G401 (cell line): ENCODE measurements around the gene SURF6. TPM values are rescaled to one million over a fixed set of nuclear protein-coding genes. Genes with fewer than 3 reads are reported as not detected.

Experiments used
- DNase-seq: peaks from one replicate; pipeline ENCODE4 v3.0.0-alpha.2; 2015; ENCODE audit warnings: low spot score
- in situ Hi-C: cut with HindIII; loops from 2 replicates; pipeline ENCODE4 v1.10.0; 2016; ENCODE audit warnings: low sequenced_read_pairs, mixed read lengths
- total RNA-seq: library from RNA; depleted of rRNA; stranded (reverse); fragments of >200 nt; shearing (Covaris generic); gene quantifications from 2 replicates; pipeline ENCODE4 v1.2.3, GENCODE V29; 2014

Gene SURF6
- total RNA-seq, 1 experiment from 2014 or later: 40.6 TPM

DNA sequence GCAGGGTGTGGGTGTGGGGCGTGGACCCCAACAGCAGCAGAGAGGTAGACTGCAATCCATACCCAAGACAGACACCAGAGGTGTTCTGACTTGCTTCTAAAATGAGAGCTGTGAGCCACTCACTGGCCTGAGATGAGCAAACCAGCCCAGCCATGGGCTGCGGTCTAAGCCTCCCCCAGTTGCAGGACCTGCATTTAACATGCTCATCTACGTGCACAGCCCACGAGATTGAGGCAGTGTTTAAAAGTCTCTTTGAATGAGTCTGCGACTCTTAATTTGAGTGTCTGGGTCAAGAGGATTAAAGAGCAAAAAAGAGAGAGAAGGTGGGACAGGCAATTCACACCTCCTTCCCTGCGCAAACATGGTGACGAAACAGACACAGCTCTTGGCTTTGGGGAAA, 33.9 kb upstream of the SURF6 start:
- DNase-seq: no peak
- in situ Hi-C loops: no loop called here

DNA sequence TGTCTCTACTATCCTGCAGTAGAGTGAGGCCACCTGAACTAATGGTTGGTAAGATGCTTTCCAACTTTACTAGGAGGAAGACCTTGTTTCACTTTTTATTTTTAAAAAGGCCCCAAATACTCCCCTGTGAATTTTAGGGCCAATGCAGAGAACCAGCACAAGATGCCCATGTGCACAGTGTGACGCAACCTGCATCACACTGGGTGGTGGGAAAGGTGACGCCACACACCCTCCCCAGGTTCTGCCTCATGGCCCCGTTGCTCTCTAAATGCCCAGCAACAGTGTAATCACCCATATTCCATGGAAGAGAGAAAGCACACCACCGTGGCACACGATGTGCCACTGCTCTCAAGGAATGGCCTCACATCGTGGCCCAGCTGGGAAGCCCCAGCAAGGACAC, 33.4 kb upstream of the SURF6 start:
- in situ Hi-C loops: no loop called here
- DNase-seq: no peak

GRCh38 chr9:133368249-133368881, 32.4 kb upstream of the SURF6 start:
- in situ Hi-C loops: no loop called here
- DNase-seq: peak; percentile 71

DNA sequence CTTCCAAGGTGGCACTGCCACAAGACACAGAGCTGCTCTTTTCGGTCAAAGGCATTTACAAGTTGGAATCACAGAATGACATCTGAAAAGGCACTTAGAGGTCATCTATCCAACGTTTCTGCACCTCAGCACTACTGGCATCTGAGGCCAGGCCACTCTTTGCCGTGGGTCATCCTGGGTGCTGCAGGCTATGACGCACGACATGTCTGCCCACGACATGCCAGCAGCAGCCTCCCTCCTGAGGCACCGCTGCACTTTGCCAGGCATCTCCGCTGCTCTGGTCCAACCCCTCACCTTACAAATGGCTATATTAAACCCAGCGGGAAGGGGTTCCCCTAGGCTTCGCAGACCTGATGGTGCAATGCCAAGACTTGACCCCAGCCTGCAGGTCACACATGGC, 31.8 kb upstream of the SURF6 start:
- no peak for DNase-seq
- in situ Hi-C loops: no loop called here

GRCh38 chr9:133367221-133367620, 31.2 kb upstream of the SURF6 start:
- in situ Hi-C loops: no loop called here
- no peak for DNase-seq

GRCh38 chr9:133366435-133366834, 30.4 kb upstream of the SURF6 start:
- no peak for DNase-seq
- in situ Hi-C loops: no loop called here

- no peak for DNase-seq
- in situ Hi-C loops: no loop called here
Measured at GRCh38 chr9:133362359-133363044, 26.5 kb upstream of the SURF6 start.

GRCh38 chr9:133361507-133362092, 25.6 kb upstream of the SURF6 start:
- in situ Hi-C loops: no loop called here
- no peak for DNase-seq

DNA sequence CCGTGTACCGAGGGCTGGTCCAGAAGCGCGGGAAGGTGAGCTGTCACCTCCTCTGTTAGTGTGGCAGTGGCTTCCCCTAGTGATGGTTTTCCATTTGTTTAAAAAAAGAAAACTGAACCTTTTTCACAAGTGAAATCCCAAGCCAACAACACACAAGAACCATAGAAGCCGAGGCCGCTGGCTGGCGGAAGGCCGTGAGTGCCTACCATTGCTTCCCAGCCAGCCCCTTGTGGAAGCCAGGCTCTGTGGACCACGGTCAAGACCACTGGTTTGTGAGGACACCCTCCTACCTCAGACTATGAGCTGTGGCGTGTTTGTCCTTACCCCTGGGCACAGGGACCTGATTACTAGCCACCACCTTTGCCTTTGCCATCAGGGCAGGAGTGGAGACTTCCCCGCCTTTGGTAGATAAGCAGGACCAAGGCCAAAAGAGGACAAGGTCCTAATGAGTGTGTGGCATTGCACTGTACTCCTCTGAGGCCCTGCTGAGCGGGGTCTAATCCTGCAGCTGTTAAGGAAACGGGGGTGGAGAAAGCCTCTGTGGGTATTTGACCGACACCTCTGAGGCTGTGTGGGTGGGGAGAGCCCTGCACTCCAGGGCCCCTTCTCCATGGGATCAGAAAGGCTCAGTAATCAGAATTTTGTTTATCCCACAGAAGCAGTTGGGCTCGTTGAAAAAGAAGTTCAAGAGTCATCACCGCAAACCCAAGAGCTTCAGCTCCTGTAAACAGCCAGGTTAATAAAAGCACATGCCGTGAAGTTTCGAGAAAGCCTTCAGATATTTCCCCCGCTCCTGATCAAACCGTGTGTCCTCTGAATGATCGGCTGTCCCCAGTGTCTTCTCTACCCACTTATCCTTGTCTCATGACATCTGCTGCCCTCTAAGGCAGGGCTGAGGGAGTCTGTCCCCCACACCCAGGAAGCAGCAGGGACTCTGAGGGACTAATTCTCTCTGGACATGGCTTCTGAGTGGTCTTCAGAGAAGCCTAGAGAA, 24.7 kb upstream of the SURF6 start:
- in situ Hi-C loops: no loop called here
- no peak for DNase-seq

- DNase-seq: peak; percentile 74
- in situ Hi-C loops: no loop called here
Measured at GRCh38 chr9:133359399-133360175, 23.6 kb upstream of the SURF6 start.

- DNase-seq: no peak
- in situ Hi-C loops: no loop called here
Measured at GRCh38 chr9:133357656-133358055, 21.7 kb upstream of the SURF6 start.

GRCh38 chr9:133356391-133357091, 20.6 kb upstream of the SURF6 start, which contains the start of the genes SURF1 and SURF2:
SURF1 (minus strand) TSS chr9:133356487; CDS start chr9:133356453, 34 bp downstream.
SURF2 (plus strand) TSS chr9:133356550; CDS start chr9:133356593, 43 bp downstream.
- DNase-seq: peak; percentile 82
- in situ Hi-C loops: no loop called here

DNA sequence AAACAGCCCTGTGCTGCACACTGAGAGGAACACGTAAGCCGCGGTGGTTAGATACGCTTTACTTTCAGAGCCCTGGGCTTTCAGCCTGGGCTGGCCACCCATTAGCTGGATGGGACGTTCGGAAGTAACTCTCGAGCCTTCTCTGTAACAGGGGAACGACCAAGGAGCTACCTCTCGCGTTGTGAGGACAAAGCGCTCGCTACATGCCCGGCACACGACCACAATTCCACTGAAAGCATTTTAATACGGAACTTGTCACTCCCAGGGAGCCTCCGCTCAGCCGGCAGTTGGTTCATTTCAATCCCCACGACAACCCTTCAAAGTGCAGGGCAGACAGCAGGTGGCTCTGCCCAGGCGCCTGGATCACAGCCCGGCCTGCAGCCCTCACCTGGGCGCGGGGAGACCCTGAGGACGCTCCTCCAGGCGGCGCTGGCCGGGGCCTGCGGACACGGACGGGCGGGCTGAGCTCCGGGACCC, 19.9 kb upstream of the SURF6 start:
- in situ Hi-C loops: no loop called here
- DNase-seq: peak; percentile 50

DNA sequence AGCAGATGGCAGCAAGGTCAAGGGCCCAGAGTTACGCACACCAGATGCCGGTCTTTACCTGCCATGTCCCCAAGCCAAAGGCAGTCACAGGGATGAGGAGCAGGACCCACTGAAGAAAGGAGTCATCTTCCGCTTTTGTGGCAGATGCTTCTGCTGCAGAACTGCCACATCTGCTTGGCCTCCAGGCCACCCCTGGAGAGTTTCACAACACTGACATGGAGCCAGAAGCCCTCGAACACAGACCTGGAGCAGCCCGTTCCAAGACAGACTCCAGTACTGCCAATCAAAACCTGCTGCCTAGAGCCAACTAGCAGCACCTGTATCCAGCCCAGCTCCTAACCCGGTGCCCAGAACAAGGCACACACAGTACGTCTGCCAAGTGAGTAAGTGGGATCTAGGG, 18.8 kb upstream of the SURF6 start:
- DNase-seq: no peak
- in situ Hi-C loops: no loop called here

DNA sequence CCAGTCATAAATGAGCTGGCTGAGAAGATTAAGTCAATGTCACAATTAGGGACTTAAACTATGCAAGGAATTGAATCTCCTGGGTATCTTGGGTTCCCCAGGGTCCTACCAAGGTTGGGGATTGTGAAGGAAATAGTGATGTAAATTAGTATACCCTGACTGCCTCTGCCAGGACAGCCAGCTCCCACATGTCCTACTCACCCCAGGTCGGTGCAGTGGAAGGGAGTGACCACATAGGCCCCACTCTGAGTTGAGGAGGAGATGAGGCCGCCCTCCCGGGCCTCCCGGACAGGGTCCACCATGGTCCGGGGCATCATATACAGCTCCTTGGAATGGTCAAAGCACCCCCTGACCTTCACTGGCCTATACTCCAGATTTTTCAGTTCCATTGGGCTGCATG, 17.6 kb upstream of the SURF6 start:
- no peak for DNase-seq
- in situ Hi-C loops: no loop called here

DNA sequence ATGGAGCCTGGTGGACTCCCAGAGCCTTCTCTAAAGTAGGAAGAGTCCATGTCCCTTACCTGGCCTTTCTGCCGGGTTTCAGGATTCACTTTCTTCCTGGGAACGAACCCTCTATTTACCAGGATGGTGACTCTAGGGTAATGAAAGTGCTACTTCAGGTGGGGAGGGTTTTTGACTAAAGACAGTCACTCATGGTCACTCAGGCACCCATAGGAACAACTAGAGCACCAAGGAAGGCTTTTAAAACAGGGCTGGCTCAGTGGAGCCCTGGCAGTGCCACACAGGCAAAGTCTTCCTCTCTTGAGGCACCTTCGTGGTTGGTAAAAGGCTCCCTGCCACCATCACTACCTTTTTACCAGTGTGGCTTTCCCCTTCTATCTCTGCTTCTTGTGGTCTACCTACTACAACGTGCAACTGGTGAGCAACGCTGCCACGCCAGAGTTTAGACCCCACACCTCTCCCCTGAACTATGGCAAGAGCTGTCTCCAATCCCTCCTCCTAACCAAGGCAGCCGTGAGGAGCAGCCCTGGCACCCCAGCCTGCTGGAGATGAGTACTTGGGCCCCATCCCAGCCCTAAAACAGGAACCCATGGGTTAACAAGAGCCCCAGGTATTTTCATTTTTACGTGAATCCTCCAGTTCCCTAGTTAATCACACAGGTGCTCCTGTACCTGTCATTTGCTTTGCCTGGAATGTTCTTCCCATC, 16.8 kb upstream of the SURF6 start:
- DNase-seq: no peak
- in situ Hi-C loops: no loop called here

- peak; percentile 45 for DNase-seq
- in situ Hi-C loops: no loop called here
Measured at GRCh38 chr9:133351908-133352634, 16.1 kb upstream of the SURF6 start.
